ENCODE data around the gene MOK. TPM values are rescaled to one million over a fixed set of nuclear protein-coding genes. Genes with fewer than 3 reads are reported as not detected.

Gene MOK
- total RNA-seq, 2 experiments from 2014 or later: 2.3 to 2.5 TPM

DNA sequence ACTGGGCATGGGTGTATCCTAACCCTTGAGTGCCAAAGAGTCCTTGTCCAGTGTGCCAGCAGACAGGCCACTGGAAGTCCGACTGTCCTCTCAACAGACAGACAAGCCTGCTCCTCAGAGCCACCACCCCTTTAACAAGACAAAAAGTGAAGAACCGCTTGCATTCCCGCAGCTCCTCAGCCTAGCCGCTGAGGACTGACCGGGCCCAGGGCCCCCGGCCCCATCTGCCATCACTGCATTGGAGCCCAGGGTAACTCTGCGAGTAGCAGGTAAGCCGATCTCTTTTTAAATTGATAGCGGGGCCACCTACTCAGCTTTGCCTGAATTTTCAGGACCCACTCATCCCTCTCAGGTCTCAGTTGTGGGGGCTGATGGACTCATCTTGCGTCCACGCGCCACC lies 68.9 kb downstream of the MOK start:
- no peak overlapping the region for H3K27ac Mint-ChIP-seq
- H3K4me3 Mint-ChIP-seq: no peak overlapping the region
- H3K27me3 ChIP-seq (ENCODE audit: control insufficient read depth in 1 of 2, insufficient read depth in 2 of 2, low read length in 2 of 2): peaks cover 0 to 4% of the 10 kb centered on the region in 2 experiments
- TF ChIP-seq, protein P1, sequence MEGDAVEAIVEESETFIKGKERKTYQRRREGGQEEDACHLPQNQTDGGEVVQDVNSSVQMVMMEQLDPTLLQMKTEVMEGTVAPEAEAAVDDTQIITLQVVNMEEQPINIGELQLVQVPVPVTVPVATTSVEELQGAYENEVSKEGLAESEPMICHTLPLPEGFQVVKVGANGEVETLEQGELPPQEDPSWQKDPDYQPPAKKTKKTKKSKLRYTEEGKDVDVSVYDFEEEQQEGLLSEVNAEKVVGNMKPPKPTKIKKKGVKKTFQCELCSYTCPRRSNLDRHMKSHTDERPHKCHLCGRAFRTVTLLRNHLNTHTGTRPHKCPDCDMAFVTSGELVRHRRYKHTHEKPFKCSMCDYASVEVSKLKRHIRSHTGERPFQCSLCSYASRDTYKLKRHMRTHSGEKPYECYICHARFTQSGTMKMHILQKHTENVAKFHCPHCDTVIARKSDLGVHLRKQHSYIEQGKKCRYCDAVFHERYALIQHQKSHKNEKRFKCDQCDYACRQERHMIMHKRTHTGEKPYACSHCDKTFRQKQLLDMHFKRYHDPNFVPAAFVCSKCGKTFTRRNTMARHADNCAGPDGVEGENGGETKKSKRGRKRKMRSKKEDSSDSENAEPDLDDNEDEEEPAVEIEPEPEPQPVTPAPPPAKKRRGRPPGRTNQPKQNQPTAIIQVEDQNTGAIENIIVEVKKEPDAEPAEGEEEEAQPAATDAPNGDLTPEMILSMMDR (IDR thresholded peaks at IDR 0.05): no peak
- intact Hi-C loops (cut with DNase I, micrococcal nuclease): no loop called here
- H3K9me3 ChIP-seq (ENCODE audit: control insufficient read depth in 1 of 2, insufficient read depth in 1 of 2, low read length in 2 of 2): no peaks in the 10 kb centered on the region
- ChIA-PET CTCF (interaction anchor here (1.2 to 3.2 kb wide), 2 partner anchors 60 to 78 kb away, joined by 3 to 16 read pairs; no protein-coding TSS in a partner anchor), POLR2A (no interaction called here)
- no peaks in the 10 kb centered on the region for H3K36me3 ChIP-seq (ENCODE audit: insufficient read depth, low read length)
- DNase-seq (no peak), ATAC-seq (ENCODE audit: poor library complexity) (no peak)
- peaks cover 6% of the 10 kb centered on the region for H3K4me1 ChIP-seq (ENCODE audit: insufficient read depth, low read length)
- no peaks in the 10 kb centered on the region for H3K36me3 Mint-ChIP-seq (ENCODE audit: low read depth)
- H3K27me3 Mint-ChIP-seq: no peaks in the 10 kb centered on the region
- no peaks in the 10 kb centered on the region for H3K4me1 Mint-ChIP-seq (ENCODE audit: low read depth)
- no peak overlapping the region for H3K27ac ChIP-seq (ENCODE audit: low read depth in 1 of 2, low read length in 2 of 2)
- H3K4me3 ChIP-seq (ENCODE audit: low read length): no peak overlapping the region
- no peaks in the 10 kb centered on the region for H3K9me3 Mint-ChIP-seq

DNA sequence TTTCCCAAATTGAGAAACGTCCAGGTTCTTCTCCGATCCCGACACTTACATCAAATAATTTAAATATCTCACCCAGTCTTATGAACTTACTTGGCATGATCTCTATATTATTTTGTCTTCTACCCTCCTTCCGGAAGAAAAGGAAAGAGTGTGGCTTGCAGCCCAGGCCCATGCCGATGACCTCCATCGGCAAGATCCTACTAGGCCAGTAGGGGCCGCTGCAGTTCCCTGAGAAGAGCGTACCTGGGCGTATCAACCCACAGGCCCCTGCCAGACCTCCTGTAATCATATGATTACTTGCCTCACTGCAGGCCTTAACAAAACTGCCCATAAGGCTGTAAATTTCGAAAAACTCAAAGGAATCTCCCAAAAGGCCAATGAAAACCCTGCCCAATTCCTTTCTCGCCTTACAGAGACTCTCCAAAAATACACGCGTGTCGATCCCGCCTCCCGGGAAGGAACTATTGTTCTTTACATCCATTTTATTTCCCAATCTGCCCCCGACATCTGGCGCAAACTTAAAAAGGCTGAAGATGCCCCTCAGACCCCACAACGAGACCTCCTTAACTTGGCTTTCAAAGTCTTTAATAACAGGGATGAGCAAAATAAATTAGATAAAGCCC lies 69.6 kb downstream of the MOK start:
- ATAC-seq (ENCODE audit: poor library complexity): peak; percentile 98
- H3K27ac Mint-ChIP-seq: no peak overlapping the region
- CTCF ChIA-PET: interaction anchor here (1.2 to 3.2 kb wide), 2 partner anchors 61 to 79 kb away, joined by 3 to 16 read pairs; no protein-coding TSS in a partner anchor

DNA sequence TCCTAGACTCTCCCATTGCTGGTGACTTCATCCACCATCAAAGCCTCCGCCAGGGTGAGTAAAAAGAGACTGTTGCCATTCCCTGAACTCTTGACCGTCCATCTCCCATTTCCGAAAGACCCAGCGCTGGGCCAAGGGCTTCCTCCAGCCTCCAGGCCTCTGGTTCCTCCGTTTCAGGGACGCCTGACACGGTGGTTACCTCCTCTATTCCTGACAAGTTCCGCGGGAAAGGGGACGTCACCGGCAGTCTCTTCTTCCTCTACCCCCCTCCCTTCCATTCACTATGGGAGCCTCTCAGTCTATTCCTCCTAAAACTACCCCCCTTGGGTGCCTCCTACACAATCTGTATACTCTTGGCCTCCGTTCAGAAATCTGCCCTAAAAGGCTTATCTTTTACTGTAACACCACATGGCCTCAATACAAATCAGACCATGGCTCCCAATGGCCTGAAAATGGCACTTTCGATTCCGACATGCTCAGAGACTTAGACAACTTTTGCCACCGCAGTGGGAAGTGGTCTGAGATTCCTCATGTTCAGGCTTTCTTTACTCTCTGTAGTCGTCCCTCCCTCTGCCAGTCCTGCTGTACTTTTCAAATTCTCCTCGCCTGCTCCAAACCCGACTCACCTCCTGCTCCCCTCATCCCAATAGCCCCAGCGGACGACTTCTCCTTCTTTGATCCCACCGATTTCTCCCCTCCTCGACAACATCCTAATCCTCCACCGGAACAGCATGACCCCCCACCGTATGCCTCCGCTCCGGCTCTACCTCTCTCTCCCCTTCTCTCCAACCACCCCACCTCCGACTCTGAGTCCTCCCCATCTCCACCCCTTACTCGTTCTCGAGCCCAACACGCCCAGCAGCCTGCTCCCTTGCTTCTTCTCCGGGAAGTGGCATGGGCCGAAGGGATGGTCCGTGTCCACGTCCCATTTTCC lies 70.4 kb downstream of the MOK start:
- CTCF ChIA-PET: interaction anchor here (3.2 kb wide), 1 partner anchor 79 kb away, joined by 16 read pairs; no protein-coding TSS in a partner anchor
- no peak for DNase-seq
- ATAC-seq (ENCODE audit: poor library complexity): no peak
- intact Hi-C loops (cut with DNase I, micrococcal nuclease): loop anchor here (1.0 to 2.0 kb wide), 2 partner anchors 80 to 282 kb away; no protein-coding TSS in a partner anchor
- Mint-ChIP-seq H3K9me3 (no peaks in the 10 kb centered on the region), H3K27me3 (no peaks in the 10 kb centered on the region), H3K36me3 (ENCODE audit: low read depth) (no peaks in the 10 kb centered on the region), H3K4me1 (ENCODE audit: low read depth) (no peaks in the 10 kb centered on the region), H3K27ac (no peak overlapping the region), H3K4me3 (no peak overlapping the region)
- H3K4me1 ChIP-seq (ENCODE audit: insufficient read depth, low read length): peaks cover 6% of the 10 kb centered on the region
- POLR2A ChIA-PET: no interaction called here
- no peaks in the 10 kb centered on the region for H3K9me3 ChIP-seq (ENCODE audit: control insufficient read depth in 1 of 2, insufficient read depth in 1 of 2, low read length in 2 of 2)
- TF ChIP-seq, protein P1 (IDR thresholded peaks at IDR 0.05): no peak
- H3K4me3 ChIP-seq (ENCODE audit: low read length): no peak overlapping the region
- H3K36me3 ChIP-seq (ENCODE audit: insufficient read depth, low read length): no peaks in the 10 kb centered on the region
- H3K27ac ChIP-seq (ENCODE audit: low read depth in 1 of 2, low read length in 2 of 2): no peak overlapping the region
- peaks cover 0 to 4% of the 10 kb centered on the region in 2 experiments for H3K27me3 ChIP-seq (ENCODE audit: control insufficient read depth in 1 of 2, insufficient read depth in 2 of 2, low read length in 2 of 2)

More for the DNA sequence above, 69.6 kb downstream of the MOK start:
- peaks cover 0 to 4% of the 10 kb centered on the region in 2 experiments for H3K27me3 ChIP-seq (ENCODE audit: control insufficient read depth in 1 of 2, insufficient read depth in 2 of 2, low read length in 2 of 2)
- no peak overlapping the region for H3K4me3 ChIP-seq (ENCODE audit: low read length)
- Mint-ChIP-seq H3K9me3 (no peaks in the 10 kb centered on the region), H3K27me3 (no peaks in the 10 kb centered on the region), H3K4me3 (no peak overlapping the region), H3K4me1 (ENCODE audit: low read depth) (no peaks in the 10 kb centered on the region), H3K36me3 (ENCODE audit: low read depth) (no peaks in the 10 kb centered on the region)
- intact Hi-C loops (cut with DNase I, micrococcal nuclease): loop anchor here (1.0 to 2.0 kb wide), 2 partner anchors 79 to 281 kb away; no protein-coding TSS in a partner anchor
- peaks cover 6% of the 10 kb centered on the region for H3K4me1 ChIP-seq (ENCODE audit: insufficient read depth, low read length)
- H3K9me3 ChIP-seq (ENCODE audit: control insufficient read depth in 1 of 2, insufficient read depth in 1 of 2, low read length in 2 of 2): no peaks in the 10 kb centered on the region
- POLR2A ChIA-PET: no interaction called here
- peak; percentile 57 to 84 (median 68) for DNase-seq
- TF ChIP-seq, protein P1 (IDR thresholded peaks at IDR 0.05): peak; percentile 77
- H3K27ac ChIP-seq (ENCODE audit: low read depth in 1 of 2, low read length in 2 of 2): no peak overlapping the region
- H3K36me3 ChIP-seq (ENCODE audit: insufficient read depth, low read length): no peaks in the 10 kb centered on the region
